Renal cortical epithelial cell (primary cell): ENCODE results near the gene HNRNPA2B1. TPM values are rescaled to one million over a fixed set of nuclear protein-coding genes. Genes with fewer than 3 reads are reported as not detected.
"Not testable (repeated sequence)": the region's sequence is repeated elsewhere in the genome, so short reads cannot be mapped to it uniquely, and the experiment has no call there.

Experiments
- DNase-seq: peaks from one replicate; pipeline ENCODE4 v3.0.0-alpha.2; 2011; ENCODE audit warnings: low read depth
- total RNA-seq: library from RNA; depleted of rRNA; stranded (reverse); fragments of >200 nt; gene quantifications from 2 replicates; pipeline ENCODE4 v1.2.3, GENCODE V29; 2014

The HNRNPA2B1 gene
- total RNA-seq, 1 donor from 2014 or later, result 220 TPM

DNA sequence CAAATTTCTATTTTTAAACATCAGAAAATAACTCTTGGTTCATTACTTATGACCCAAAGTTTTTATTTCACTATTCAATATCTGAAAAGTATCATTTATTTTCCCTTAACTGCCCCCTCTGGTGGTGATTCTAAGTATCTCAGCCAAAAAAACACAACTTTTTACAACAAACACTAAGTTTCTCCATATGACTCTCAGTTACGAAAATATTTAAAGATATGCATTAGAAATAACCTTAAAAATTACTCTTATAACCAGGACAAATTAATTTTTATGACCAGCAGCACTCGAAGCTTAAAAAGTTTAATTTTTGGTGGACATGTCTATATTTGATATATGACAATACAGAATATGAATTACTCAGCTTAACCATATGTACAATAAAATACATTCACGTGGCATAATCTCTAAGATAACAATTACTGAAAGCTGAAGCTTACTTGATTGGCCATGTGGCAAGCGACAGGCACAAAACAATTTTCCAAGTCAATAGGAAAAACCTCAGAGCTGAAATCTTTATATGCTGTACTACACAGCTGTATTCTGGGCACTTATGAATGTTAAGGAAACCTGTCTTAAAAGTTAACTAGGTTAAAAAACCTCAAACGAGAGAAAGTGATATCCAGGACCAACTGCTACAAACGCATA is 2.3 kb downstream of the HNRNPA2B1 start:
- DNase-seq, result peak; percentile 38

DNA sequence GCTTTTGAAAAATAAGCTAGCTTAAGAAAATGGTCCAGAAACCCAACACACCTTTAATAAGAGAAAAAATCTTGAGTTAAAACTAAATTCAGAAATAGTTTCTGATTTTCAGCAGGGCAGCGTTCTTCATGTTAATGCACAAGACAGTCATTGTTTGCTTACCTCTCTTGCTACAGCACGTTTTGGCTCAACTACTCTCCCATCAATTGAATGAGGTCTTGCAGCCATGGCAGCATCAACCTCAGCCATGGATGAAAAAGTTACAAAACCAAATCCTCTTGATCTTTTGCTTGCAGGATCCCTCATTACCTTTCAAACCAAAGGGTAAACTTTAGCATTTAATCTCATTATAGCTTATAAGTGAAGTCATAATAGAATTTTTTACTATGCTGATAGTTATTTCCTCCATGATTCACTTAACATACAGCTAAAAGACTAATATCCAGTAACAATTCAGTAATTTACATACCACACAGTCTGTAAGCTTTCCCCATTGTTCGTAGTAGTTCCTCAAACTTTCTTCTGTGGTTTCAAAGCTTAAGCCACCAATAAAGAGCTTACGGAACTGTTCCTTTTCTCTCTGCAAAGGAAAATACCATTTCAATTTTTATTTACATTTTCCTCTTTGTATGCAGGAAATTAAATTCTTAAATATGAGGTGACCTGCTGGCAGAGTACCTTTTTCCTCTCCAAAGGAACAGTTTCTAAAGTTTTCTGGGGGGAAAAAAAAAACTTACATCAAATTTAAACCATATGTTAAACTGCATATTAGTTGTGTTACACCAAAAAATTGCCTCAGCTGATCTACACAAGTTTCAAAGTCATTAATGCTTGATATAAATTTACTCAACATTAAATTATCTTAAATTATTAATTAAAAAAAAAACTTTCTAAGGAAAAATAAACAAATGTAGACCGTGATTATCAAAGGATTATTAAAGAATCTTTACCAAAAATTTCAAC is 3.1 kb downstream of the HNRNPA2B1 start:
- peak; percentile 34 for DNase-seq

DNA sequence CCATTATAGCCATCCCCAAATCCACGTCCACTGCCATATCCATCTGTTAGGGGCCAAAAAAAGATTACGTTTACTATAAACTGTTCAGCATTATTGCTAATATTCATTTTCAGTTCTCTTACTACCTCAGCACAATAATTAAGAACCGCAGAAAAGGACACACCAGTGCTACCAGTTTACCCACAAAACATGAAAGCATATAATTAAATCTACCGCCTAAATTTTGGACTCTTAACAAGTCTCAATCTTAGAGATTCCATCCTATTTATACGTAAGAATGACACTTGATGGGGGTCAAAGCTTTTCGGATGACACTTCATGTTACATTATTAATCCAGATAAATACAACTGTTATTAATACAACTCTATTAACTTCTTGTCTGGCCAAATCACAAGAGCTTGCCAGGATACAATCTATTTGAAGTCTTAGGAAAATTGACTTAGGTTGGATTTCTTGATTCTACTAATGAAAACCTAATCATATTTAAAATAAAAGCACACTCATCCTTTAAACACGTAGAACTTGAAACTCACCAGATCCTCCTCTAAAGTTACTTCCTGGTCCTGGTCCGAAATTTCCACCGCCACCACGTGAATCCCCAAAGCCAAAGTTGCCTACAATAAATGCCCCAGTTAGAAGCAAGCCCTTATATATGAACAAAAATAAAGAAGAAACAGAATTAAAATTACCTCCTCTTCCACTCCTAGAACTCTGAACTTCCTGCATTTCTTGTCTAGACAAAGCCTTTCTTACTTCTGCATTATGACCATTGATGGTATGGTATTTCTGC is 4.5 kb downstream of the HNRNPA2B1 start:
- DNase-seq, result no peak

DNA sequence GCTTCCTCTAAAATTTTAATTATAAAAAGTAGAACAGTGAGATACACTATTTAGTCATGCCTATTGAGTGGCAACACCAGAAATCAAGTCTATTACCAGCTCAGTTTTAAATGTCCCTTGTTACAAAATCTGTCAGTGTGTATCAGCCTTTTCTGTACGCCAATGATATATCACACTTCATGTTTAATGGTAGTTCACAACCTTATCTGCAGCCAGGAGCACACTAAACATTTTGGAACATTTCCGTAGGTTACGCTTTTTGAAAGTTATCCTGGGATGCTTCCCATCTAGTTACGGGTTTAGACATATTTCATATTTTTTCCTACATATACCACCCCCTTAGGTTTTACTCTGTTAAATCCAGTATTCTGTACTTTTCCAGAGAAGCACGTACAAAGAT is 5.4 kb downstream of the HNRNPA2B1 start:
- no peak for DNase-seq

DNA sequence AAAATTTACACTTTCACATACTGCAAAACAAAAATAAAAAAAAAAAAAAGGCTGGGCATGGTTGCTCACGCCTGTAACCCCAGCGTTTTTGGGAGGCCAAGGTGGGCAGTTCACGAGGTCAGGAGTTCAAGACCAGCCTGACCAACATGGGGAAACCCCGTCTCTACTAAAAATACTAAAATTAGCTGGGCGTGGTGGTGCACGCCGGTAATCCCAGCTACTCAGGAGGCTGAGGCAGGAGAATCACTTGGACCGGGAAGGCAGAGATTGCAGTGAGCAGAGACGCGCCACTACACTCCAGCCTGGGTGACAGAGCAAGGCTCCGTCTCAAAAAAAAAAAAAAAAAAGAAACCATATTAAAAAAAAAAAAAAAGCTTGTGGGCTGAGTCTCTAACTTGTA is 5.8 kb downstream of the HNRNPA2B1 start:
- not testable (repeated sequence) for DNase-seq

DNA sequence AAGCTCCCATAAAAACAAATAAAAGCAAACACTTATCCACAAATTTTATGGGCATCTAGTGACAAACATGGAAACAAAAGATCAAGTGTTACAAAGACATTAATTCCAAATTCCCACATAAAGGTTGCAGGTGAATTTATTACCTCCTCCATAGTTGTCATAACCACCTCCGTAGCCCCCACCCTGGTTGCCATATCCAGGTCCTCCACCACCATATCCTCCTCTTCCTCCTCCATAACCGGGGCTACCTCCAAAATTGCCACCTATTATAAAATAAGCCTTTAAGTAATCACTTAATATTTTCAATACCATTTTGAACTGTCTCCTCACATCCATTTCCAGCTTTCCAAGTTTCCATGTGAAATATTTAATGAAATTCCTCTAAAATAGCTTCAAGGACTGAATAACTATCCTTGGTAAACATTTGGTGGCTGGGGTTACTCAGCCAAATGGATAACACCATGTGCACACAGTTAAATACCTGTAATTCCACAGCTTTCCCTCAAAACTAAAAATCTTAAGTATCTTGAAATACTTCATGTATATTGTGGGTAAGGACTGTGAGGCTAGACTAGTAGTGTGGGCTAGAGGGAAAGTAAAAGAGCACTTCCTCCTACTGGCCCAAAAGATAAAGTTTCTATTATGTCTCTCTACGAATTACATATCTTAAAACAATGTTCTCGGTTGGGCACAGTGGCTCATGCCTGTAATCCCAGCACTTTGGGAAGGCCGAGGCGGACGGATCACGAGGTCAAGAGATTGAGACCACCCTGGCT is 6.9 kb downstream of the HNRNPA2B1 start:
- DNase-seq, result no peak

DNA sequence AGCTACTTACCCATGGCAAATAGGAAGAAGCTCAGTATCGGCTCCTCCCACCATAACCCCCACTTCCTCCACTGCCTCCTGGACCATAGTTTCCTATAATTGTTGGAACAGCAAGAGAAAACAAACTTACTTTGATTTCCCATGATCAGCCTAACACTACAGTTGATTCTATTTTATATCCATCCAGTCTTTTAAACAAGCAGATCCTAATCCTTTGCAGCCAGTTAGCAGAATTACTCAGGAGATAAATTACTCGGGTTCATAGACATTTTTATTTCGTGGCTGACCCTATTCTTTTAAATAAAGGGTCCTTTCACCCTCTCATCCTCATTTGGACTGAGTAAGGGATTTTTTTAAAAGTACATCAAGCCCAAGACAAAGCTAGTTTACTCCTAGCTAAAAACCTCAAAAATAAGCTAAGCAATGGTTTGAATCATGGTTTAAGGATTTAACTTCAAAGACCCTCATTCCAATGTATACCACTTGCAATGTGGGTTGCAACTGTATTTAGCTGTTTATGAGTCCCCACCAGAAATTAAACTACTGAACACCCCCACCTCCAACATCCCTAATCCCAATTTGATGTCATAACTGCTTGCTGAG is 8.0 kb downstream of the HNRNPA2B1 start:
- no peak for DNase-seq

DNA sequence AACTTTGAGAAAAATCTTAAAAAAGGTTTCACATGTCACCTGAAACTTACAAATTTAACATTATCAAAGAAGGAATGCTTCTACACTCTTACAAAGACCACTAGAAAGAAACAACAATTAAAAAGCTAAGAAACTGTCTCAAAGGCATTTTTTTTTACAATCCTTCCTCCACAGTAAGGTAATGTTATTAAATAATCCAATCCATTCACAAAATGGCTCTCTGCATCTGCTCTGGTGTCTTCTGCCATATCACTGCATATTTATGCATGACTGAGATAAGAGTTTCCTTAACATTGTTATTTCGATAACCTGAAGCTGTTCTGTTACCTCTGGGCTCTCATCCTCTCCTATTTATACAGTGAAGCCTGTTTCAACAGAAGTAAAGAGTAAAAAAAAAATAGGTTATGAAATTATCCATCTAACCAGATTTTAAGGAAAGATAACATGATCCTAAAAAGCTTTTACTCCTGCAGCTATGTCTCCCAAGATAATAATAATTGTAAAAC is 8.5 kb downstream of the HNRNPA2B1 start:
- no peak for DNase-seq

DNA sequence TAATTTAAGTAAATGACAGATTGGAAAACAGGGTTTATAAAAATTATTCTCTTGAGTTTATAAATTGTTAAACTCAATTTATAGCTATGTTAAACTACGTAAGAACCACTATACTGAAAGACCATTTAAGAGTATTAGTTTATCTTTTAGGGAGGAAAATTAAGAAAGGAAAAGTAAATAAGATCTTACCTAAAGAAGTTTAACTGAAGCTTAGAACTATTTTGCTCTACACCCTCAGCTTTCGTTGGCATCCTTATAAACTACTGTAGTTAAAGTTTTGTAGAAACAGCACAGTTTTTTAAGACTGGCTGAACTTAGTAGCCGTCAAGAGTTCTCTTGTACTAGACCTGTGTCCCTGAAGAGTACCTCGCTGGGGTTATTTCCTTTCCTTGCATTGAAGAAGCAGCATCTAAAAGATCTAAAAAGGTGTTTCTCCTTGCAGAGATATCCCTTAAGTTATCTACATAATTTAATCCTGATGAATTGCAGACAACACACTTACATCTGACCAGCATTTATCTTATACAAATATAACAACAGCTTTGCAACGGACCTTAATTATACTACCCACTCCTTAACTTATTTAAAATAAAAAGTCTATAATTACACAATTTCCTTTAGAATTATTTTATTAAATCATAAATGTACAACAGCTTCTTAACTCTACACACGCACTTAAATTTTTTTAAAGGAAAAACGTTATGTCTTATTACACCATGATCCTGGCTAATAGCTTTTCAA is 9.1 kb downstream of the HNRNPA2B1 start:
- no peak for DNase-seq

DNA sequence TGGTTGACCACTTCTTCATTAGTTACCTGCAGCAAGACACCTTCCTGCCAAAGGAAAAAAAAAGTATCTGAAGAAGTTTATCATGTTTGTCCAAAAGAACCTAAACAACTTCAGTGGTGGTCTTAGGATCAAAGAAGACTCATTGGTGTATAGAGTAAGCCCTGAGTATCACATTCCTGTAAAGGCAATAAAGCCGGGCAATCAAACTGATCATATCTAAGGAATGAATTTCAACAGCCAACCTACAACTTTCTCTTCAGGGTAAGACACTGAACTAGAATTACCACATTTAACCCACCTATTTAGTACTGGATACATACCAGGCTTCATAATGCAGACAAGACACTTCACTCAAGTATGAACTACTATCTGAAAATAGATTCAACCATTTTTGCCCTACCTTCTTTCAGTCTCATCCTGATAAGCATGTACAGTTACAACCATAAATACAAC is 10.1 kb downstream of the HNRNPA2B1 start:
- DNase-seq, result no peak

DNA sequence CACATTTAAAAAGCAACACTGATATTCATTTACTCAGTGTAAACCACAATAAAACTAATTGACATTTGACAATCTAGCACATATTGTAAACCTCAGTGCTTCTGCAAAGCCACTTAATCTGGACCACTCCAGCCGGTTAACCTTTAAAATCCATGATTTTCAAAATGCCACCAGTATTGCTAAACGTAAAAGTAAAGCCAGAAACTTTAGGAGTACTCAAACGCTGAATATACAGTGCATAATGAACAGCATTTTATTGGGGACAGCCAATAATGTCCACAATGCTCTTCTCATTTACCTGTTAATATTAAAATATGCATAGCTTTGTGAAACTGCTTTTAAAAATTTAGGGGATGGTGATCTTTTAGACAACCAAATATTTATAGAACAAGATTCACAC is 10.8 kb downstream of the HNRNPA2B1 start:
- DNase-seq, result no peak

DNA sequence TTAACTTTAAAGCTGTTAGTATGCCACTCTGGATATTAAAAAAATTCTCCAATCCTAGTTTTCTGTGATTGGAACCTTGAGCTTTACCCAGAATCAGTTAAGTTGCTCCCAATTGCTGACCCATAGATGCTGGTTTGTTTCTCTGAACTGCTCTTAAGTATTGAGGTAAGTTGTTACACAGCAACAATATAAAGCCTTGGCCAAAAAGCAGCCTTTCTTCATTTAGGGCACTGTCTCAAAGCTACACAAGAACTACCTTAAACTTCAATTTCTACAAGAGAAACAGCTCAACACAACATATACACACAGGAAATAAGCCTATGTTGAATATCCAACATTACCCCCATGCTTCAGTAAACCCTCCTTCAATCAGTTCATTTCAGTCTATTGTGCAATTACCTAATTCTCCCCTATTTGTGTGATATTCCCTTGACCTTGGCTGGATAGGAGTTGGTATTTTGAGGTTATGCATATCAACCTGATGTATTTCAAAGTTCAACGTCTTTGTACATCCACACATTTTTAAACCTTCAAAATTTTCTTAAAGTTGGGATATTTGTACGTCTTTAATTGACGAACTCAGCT is 11.5 kb downstream of the HNRNPA2B1 start:
- no peak for DNase-seq

DNA sequence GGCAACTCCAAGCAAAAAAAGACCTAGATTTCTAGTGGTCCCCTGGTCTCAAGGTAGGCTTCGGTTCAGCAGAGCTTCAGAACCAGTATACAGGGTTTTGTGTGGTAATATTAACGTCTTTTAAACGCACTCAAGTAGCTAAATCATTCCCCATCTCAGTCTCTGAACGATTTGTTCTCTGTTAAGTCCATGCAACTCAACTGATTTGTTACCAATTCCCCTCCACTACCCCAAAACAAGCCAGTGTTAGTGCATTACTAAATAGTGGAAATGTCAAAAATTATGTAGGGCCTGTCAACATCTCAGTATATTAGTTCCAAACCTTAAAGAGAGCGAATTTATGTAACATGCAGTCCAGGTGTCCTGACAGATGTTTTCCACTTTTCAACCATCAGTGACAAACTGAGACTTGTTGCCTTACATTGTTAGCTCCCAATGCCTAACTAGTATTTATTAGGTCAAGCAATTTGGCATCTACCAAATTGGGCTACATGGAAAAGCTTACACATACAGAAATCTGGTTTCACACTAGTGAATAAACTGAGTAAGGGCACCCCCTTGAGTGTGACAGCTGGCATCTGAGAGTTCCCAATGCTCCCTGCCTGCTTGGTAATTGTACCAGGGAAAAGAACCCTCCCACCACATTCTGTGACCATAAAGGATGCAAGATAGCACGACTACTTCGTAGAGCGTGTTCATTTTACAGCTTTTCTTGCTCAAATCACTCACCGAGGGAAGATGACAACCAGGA is 12.2 kb downstream of the HNRNPA2B1 start:
- DNase-seq, result no peak

DNA sequence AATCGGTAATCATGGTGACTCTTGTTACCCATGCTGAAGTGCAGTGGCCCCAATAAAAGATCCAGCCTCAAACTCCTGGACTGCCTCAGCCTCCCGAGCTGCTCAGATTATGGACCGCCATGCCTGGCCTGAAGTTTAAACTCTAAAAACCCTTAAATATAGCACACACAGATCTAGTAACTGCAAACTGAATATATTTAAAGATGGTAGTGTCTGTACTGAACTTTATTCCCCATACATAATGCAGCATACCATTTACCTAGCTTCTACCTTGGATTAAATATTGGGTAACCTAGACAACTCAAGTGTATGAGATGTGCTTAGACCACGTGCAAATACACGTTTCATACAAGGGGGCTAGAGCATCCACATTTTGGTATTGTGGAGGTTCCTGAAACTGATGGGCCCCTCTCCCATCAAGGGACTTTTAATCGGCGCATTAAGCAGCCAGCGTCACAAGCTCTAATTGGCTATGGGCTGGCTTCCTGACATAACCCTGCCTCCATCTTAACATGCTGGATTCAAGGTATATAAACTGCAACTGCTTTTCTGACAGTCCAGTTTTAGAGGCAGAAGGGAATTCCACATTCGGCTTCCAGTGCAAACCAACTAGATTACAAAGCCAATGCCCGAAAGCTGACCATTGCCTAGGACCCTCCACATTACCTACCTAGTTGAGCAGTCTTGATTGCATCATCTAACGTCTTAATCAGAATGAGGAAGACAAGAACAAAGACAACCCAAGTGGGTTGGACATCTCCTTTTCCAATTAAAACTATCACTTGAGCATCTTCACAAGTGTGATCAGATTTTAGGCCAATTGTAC is 13.0 kb downstream of the HNRNPA2B1 start:
- DNase-seq, result no peak

DNA sequence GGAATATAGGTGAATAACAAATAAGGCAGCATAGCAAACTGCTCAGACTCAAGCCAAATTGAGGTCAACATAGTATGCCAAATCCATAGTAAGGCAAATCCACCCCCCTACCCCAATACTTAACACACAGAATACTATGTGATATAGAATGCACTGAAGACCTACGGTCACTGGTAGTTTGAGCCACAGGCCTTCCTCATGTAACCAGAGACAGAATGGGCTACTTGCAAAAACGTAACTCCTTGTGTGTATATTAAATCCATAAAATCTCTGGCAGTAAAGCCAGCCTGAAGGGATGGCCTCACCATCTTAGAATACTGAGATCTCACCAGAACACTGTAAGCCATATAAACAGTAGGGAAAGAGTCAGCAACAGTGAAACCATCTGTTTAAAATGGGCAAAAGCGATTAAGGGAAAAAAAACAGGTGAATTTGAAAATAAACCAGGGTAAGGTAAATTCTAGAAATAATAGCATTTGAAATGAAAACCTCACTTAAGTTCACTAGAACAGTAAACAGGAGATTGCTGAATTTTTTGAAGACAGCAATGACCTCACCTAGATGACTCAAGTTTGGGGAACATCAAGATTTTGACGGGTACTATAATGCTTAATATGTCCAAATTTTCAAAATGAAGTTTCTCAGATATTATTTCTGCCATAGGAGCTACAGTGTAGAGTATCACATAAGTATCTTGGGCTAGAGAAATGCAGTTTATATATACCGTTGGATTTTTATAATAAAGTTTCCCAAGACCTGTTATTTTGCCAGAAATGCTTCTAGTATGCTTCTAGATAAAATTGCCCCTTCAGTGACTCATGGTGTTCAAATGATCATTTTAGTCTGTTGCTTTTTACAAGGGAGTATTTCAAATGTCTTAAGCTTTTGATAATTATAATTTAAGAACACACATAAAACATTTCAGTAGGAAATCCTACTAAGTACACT is 13.9 kb downstream of the HNRNPA2B1 start:
- no peak for DNase-seq

DNA sequence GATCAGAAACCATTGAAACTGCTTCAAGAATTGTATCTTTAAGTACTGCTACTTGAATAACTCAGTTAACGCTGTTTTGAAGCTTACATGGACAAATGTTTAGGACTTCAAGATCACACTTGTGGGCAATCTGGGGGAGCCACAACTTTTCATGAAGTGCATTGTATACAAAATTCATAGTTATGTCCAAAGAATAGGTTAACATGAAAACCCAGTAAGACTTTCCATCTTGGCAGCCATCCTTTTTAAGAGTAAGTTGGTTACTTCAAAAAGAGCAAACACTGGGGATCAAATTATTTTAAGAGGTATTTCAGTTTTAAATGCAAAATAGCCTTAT is 14.7 kb downstream of the HNRNPA2B1 start:
- DNase-seq, result no peak
